GM18861 (cell line): ENCODE measurements around the gene MDH1B.
A peak's percentile ranks its signal among the peaks of the same experiment; 100 is the strongest.
"Not testable (repeated sequence)": the region's sequence is repeated elsewhere in the genome, so short reads cannot be mapped to it uniquely, and the experiment has no call there.

Experiments
- ATAC-seq: cut with Tn5 transposase; IDR thresholded peaks from one replicate; pipeline ENCODE4 v1.9.1; 2021; ENCODE audit not compliant: unreplicated experiment

Gene MDH1B

DNA sequence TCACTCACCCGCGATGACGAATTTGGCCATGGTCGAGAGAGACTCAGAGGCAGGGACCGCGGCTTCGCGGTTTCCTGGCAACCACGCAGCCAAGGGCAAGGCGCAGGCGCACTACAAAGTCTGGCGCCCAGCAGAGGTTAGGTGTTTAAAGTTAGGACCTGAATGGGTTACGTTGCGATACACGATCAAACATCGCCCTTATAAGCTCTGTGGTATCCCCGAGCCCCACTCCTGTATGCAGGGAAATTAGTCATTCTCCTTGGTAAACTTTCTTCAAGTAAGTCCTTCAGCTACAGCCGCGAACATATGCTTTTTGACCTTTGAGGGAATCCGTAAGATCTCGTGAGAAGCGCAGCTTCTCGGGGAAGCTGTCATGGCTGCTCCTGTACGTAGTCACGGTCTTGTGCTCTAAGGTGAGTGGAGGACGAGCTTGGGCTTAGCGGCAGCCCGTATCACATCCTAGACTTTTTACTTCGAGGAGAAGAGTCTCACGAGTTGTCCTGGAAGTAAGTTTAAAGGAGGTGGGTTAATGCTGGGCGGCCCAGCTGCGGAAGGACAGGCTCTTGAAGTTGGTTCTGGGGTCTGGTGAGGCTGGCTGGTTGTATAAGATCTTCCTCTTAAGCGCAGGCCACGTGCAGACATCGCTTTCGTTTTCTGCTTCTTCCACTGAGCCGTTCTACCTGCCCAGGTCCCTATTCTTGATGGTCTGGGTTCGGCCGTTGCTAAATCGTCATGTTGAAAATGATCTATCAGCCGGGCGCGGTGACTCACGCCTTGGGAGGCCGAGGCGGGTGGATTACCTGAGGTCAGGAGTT, at the start of gene MDH1B, which contains the start of gene FASTKD2:
Gene MDH1B (minus strand): TSS at position 87 of the 815 bp plus-strand sequence. CDS start 57 bp downstream, at position 30.
Gene FASTKD2 (plus strand): TSS at position 365 of the 815 bp plus-strand sequence. CDS start 1,088 bp downstream, outside the sequence.
- peak; percentile 93 for ATAC-seq

DNA sequence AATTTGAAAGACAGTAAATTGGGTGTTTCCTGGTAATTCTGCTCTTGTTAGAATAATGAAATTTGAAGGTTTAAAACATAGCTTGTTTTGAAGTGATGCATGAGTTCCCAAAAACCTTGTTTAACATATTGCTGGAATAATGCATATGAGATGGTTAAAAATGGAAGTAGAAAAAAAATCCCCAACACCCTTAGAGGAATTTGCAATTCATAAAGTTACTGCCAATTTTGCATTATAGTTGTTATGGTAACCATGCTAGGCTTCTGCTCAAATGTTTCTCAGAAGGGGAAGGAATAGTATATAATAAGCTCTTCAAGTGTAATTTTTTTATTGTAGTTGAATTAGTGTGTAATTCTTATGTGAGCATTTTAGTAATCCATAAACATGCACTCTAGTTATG, 49.4 kb upstream of the MDH1B start:
- ATAC-seq = no peak

DNA sequence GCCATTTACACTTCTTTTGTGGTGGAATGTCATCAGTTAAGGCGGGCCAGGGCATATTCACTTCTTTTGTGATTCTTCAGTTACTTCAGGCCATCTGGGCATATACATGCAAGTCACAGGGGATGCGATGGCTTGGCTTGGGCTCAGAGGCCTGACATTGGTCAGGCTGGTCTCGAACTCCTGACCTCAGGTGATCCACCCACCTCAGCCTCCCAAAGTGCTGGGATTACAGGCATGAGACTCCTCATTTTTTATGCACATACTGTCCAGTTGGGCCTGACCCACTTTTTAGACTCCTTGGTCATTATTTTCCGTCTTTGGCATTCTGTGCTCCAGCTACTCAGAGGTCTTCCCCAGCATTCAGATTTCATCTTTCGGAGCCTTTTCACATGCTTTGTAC, 47.3 kb upstream of the MDH1B start:
- not testable (repeated sequence) for ATAC-seq

DNA sequence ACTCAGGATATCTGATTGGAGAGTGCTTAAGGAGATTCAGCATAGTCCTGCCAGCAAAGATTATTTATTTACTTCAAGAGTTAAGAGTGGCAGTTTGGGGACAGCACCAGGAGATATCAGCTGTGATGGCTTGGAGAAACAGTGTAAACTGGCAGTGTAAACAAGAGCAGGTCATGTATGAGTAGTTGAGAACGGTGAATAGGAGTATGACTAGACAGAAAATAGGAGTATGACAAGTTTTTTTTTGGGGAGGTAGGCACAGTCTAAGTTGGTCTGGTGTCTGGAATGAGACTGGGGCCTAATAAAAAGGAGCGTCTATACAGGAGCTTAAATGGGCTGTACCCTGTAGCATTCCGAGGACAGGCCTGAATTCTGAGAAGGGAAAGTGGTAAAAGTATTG, 42.5 kb upstream of the MDH1B start:
- not testable (repeated sequence) for ATAC-seq

DNA sequence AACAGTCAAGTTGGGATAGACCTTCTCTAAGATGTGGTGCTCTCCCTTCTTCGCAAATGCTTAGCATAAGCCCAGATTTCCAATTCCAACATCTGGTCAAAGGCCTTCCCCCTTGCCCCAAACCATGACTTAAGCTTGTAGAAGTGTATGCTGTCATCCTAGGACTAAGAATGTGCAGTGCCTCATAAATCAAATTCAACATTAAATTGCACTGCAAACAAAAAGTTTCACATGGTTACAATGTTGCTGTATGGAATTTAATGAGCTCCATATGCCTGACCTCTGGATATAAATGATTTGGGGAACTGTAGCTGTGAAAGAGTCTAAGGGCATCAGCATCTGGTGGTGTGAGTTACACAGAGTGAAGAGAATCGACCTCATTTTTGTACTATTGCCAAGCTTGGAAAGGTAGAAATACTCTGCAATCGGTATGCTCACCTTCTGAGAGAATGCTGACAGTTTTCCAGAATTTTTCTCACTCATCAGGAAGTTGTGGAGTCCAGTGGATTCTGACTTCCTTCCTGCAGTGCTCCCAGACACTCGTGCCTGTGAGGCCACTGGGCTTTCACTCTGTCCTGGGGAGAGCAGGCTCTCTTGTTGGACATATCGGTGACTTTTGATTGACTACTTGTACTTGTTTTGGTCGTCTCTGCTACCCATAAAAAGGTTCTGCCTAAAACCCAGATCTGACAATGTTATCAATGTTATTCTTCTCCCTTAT, 40.9 kb upstream of the MDH1B start:
- ATAC-seq = no peak

DNA sequence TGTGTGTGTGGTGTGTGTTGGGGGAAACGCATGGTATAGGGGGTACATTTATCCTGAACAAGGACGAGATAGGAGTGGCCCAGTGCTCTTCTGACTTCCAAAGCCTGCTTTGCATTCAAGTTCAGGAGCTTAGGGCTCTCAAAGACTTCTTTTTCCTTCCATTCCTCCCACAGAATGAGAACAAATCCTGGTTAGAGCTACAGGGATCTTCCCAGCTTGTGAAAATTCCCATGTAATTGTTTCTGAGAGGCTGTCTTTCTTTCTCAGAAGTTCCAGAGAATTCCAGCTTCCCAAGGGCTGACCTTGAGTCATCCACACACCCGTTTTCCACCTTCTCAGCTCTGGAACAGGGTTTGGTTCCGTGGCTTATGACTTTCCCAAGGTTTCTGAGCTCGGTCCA, 39.2 kb upstream of the MDH1B start:
- ATAC-seq = no peak

DNA sequence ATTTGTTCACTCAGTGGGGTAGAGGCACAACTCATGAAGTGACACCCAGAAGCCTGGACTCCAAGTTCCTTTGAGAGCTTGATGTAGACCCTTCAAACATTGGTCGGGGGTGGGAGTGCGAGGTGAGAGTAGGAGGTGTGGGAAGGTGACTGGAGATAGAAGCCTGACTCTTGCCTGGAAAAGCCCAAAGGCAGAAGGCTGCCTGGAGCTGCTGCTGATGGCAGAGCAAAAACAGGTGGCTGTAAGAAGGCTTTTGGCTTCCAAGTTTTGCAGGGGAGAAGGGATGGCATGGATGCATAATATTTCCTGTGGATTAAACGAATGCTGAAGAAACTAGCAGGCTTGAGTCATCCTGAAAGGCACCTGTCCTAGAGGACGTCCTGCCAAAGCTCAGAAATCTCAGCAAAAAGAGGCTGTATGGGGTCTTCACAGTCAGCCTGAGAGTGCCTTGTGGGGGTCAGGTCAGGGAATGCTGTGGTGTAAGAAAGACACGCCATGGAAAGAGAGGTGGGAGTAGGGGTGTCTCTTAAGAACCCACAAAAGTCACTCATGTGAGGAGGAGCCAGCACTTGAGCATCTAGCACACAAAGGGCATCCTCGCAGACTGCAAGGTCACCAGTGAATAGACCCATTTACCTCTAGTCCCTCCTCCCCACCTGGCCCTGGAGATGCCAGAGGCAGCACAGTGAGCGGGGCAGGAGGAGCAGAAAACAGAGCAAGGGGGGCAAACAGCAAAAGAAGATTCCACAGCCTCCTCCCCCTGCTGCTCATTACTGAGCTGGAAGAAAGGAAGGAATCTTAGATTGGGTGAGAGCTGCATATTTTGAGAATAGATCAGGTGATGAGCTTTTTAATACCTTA, 37.8 kb upstream of the MDH1B start:
- ATAC-seq = no peak

DNA sequence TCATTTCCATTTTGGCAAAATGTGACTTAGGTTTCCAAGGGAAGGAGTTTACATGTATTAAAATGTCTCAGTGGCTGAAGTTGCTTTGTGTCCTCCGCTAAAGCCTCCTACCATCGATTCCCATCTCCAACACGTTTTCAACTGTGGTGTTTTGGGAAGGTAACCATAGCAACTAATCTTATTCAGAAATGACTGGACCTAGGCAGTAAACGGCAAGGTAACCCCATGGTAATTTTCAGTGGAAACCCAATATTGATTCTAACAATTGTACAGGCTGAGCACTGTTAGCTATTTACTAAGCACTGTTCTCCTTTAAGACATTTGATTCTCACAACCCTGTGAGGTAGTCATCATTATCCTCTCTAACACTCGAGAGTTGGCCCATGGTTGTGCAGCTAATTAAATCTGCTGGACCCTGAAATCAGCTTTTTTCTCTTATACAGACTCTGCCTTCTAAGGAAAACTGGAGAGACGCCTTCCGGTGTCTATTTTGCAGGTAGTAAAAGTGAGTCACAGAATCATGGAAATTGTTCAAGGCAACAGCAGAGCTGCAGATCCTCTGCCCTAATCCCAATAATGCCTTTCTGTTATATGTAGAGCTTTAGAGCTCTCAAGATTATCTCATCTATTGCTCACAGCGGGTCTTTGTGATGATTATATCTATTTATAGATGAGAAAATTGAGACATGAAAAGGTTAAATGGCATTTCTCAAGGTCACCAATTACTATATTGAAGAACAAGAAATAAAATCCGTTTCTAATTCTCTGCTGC, 36.5 kb upstream of the MDH1B start:
- ATAC-seq = no peak

DNA sequence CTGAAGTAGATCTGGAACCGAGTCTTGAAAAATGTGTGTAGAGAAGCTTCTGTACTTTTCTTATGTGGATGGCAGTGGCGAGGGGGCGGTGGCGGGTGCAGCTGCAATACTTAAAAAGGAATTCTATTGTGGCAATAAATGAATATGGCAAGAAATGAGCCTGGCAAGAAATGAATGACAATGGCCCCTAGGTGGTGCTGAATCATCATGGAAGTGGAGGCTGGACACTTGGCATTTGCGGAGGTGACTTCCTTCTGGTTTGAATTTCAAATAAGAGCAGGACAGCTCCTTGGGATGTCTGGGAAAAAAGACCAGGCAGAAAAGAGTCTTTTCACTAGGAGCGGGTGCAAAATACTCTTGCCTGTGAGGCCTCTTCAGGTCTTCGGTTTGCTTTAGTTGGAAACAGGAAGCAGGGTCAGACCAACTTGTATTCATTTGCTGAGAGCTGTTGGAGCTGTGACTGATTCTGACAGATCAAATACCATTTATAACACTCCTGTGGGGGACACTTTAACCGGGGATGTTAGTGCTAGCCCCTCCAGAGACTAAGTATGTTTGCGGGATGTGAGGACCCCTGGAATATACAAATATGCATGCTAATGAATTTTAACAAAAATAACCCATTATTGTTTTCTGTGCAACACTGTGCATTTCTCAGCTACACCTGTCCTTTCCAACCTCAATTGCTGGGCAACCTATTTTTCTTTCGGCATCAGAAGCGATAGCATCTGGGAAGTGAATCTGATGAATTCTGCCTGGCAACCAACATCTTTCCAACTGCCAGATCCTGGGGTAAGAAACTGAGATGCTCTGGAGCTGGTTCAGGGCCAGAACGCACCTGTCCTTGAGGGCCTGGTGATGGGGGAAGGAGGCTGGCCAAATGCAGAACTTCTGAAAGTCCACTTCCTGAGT, 35.6 kb upstream of the MDH1B start:
- no peak for ATAC-seq

DNA sequence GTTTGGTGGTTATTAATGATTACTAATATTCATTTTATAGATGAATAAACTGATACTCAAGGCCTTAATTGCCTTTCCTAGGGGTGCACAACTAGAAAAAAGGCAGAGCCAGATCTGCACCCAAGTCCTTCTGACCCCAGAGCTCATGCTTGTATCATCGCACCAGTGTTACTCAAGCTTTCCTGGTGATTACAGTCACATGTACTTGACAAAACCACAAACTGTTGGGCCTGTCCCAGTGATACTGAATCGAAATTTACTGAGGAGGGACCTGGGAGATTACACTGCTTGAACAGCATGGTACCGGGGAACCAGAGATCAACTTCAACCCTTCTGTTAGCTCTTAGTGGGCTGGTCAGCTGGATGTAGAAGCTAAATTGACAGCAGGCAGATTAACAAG, 34.0 kb upstream of the MDH1B start:
- ATAC-seq = no peak

DNA sequence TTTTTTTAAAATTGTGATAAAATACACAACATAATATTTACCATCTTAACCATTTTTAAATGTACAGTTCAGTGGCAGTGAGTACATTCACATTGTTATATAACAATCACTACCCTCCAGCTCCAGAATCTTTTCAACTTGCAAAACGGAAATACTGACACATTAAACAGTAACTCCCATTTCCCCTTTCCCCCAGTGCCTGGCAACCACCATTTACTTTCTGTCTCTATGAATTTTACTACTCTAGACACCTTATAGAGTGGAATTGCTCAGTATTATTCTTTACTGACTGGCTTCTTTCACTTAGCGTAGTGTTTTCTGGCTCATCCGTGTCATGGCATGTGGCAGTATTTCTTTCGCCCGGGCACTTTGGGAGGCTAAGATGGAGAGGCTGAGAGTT, 32.9 kb upstream of the MDH1B start:
- ATAC-seq = no peak

DNA sequence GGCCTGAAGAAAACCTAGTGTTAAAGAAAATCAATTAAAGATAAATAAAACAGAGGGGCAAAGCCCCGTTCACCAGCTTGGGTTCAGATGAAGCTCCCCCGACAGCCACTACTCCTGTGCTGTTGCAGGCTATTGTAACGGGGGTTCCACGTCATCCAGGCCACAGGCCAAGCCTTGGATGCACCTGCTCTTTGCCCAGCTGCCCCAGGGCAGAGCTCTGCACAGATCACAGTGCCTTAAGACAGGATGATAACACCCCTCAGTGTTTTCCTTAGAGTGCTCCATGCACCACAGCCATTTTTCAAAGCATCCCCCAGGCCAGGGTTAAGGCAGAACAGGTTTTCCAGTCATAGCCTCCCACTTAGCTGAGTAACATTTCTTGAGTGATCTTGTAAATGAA, 32.2 kb upstream of the MDH1B start:
- no peak for ATAC-seq

DNA sequence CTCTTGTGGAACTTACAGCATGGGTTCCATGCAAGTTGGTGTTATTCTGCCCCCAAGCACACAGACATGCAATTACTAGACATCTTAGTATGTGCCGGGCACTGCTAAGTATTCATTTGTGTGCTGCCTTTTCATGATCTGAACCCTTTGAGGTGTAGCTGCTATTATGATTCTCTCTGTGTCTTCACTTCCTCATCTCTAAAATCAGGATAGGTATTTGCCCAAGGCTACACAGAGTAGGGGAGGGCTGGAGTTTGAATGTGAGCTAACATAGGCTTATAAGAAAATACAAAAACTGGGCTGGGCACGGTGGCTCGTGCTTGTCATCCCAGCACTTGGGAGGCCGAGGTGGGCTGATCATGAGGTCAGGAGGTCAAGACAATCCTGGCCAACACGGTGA, 27.5 kb upstream of the MDH1B start:
- ATAC-seq = no peak

DNA sequence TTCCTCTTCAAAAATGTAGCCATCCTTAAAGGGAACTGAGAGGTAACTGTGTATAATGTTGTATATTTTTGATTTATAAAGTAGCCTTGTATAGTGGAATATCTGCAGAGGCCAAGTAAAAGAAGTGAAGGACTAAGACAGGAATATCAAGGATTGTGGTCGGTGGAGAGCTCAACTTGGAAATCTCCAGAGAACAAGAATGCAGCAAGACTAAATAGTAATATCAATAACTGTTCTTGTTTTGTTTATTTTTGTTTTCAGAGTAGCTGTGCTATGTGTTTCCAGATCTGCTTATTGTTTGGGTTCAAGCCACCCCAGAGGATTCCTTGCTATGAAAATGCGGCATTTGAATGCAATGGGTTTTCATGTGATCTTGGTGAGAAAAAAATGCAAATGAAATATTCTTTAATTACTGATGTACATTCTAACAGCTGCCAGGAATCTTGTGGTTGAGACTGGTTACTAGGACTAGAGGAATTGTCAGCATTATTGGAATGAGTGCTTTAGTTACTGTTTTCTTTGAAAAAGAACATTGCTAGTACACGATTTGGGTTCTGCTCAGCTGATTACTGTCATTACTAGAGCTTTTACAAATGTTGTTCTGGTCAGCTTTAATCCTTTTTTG, 25.3 kb upstream of the MDH1B start:
- no peak for ATAC-seq

DNA sequence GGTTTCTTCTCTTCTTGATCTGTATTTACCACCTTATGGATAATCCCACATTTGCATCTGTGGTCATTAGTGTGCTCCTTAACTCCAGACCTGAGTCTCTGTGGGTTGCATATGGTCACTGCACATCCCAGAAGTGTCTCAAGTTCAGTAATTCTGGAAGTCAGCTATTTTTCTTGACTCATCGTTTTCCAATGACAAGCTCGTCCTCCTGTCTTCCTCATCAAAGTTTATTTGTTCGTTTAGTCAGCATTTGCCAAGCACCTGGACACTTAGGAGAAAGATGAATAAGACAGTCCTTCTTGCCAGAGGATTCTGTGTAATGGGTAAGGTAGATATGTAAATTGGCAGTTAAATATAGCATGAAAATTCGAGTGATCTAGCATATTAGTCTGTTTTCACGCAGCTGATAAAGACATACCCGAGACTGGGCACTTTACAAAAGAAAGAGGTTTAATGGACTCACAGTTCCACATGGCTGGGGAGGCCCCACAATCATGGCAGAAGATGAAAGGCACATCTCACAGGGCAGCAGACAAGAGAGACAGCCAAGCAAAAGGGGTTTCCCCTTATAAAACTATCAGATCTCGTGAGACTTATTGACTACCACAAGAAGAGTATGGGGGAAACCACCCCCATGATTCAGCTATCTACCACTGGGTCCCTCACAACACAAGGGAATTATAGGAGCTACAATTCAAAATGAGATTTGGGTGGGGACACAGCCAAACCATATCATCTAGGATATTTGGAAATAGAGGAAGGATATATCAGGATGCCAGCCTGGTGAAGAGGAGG, 19.6 kb upstream of the MDH1B start:
- no peak for ATAC-seq

DNA sequence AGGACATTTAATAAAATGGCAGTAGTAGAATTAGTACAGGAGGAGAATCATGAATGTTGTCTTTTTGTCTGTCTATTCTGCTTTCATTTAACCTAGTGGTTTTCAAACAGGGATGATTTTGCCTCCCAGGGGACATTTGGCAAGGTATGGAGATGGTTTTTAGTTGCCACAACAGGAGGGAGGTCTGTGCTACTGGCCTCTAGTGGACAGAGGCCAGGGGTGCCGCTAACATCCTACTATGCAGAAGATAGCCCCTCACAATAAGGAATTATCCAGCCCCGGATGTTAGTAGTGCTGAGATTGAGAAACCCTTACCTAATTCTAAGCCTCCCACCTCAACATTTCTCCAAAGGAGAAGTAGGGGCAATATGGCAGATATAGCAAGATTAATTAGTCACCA, 18.6 kb upstream of the MDH1B start:
- ATAC-seq = no peak

DNA sequence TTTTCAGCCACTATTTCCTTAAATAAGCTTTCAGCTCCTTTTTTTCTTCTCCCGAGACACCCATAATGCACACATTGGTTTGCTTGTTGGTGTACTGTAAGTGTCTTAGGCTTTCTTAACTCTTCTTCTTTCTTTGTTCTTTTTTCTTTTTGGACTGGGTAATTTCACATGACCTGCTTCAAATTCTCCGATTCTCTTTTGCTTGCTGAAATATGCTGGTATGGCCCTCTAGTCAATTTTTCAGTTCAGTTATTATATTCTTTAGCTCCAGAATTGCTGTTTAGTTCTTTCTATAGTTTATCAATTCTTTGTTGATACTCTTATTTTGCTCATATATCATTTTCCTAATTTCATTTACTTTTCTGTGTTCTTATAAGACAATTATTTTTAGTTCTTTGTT, 15.5 kb upstream of the MDH1B start:
- no peak for ATAC-seq

DNA sequence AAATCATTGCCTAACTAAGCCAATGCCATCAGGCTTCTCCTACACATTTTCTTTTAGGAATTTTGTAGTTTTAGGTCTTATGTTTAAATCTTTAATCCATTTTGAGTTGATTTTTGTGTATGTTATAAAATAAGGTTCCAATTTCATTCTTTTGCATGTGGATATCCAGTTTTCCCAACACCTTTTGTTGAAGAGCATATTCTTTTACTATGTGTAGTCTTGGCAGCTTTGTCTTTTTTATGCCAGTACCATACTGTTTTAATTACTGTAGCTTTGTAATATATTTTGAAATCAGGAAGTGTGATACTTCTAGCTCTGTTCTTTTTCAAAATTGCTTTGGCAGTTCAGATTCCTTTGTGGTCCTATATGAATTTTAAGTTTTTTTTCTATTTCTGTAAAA, 11.3 kb upstream of the MDH1B start:
- ATAC-seq = no peak
